ENCODE results near the gene CUEDC2. TPM values are rescaled to one million over a fixed set of nuclear protein-coding genes. Genes with fewer than 3 reads are reported as not detected.
A peak's percentile ranks its signal among the peaks of the same experiment; 100 is the strongest.

Gene CUEDC2
- total RNA-seq, 1 experiment from 2014 or later: 133 TPM

DNA sequence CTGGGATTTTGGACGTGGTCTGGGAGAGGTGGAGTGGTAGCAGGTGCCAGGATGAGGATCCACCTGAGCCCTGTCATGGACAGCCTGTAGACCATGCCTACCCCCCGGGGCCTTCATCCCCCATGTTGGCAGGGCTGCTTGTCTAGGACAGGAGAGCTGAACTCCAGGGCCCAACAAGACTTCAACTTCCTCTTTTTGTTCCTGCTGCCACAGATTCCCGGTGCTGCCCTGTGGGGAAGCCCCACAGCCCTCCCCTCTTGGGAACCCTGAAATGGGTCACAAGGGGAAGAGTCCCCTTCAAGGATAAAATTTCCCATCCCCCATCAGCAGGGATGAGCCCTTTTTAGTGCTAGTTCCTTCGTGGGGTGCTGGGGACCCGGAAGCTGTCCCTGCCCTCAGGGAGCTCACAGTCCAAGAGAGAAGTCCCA lies 1.3 kb upstream of the CUEDC2 start:
- in situ Hi-C loops (cut with HindIII; ENCODE audit: low sequenced_read_pairs): no loop called here
- no peak for DNase-seq (ENCODE audit: low spot score)

DNA sequence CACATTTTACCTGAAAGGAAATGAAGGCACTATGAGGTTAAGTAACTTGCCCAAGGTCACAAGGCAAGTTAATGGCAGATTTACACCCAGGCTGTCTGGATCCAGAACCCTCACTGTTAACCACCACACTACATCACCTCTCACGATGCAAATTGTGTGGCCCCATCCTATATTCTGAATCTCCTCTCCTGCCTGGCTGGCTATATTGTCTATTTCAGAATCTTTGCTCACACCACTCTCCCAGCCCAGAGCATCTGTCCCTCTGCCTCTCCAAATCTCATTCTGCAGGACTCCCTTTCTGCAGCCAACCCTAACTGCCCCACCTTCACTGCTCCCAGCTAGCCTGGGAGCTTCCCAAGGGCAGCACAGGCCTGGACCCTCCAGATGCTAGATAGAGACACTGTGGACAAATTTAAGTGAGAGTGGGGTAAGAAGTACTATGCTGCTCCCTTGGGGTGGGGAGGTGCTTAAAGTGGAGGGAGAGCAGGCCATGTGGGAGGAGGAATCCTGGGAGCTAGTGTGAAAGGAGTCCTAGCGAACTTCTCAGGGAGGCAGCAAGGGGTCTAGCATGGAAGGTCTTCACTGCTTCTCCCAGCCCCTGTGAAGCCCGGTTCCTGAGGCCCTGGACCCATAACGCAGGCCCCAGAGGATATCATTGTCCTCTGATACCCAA lies 786 bp downstream of the CUEDC2 start:
- in situ Hi-C loops (cut with HindIII; ENCODE audit: low sequenced_read_pairs): no loop called here
- no peak for DNase-seq (ENCODE audit: low spot score)

DNA sequence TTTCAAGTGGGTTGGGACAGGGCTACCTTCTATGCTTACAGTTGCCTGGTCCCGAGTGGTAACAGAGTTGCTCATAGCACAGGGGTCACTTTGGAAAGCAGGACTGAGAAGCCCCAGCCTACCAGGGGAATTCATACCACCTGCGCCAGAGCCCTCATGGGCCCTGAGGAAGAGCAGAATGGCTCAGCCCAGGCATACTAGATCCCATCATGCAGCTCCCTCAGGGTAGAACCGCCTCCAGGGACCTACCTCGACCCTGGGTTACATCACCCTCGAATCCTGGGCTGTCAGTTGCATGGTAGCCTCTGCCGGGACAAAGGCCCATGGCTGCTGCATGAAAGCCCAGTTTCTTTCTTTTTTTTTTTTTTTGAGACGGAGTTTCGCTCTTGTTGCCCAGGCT lies 2.9 kb downstream of the CUEDC2 start:
- no peak for DNase-seq (ENCODE audit: low spot score)
- in situ Hi-C loops (cut with HindIII; ENCODE audit: low sequenced_read_pairs): no loop called here

DNA sequence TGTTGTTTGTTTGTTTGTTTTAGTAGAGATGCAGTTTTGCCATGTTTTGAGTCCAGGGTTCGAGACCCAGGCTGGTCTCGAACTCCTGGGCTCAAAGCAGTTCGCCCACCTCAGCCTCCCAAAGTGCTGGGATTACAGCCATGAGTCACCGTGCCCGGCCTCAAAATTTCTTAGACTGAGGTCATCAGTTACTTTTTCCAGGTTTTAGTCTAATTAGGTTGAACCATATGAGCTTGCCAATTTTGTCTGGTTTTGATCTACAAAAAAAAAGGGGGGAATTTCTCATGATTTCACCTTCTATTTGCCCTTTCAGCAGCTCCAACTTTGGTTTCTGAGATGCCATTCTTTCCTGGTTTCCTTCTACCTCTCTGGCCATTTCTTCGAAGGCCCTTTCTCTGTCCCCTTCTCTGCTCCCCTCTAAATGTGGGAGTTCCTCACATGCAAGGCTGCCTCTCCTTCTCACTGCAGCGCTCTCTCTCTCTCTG lies 5.5 kb downstream of the CUEDC2 start:
- in situ Hi-C loops (cut with HindIII; ENCODE audit: low sequenced_read_pairs): no loop called here
- no peak for DNase-seq (ENCODE audit: low spot score)

DNA sequence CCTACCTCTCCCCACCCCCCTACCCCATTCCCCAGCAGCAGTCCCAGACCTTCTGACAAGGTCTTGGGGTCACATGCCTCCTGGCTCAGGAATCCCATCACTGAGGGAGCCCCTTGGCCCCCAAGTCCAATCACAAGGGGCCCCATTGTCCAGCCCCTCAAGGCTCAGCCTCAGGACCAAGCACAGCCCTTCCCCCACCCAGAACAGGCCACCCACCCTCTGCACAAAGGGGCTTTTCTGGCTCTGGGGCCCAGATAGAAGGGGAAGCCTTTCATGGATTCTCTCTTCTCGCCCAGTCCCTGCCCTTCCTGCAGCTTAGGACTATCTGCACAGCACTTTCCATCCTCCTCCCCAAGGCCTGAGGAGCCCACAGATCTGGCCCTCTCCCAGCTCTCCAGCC lies 6.9 kb downstream of the CUEDC2 start:
- in situ Hi-C loops (cut with HindIII; ENCODE audit: low sequenced_read_pairs): no loop called here
- no peak for DNase-seq (ENCODE audit: low spot score)

DNA sequence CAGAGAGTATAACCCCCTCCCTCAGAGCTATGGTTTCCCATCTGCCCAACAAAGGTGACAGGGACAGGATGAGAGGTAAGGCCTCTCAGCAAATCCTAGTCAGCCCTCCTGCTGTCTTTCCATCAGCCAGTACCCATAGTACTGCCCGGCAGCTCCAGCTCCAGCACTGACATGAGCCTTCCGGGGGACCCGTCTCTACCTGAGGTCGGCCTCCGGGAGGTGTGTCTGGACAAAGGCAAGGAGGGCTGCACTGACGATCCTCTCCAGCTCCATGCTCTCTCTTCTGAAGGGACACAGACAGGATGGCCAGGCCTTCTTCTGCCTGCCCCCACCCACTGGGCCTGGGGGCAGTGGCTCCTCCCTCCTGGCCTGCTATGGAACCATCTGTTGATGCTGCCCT lies 7.5 kb downstream of the CUEDC2 start:
- no peak for DNase-seq (ENCODE audit: low spot score)
- in situ Hi-C loops (cut with HindIII; ENCODE audit: low sequenced_read_pairs): no loop called here

DNA sequence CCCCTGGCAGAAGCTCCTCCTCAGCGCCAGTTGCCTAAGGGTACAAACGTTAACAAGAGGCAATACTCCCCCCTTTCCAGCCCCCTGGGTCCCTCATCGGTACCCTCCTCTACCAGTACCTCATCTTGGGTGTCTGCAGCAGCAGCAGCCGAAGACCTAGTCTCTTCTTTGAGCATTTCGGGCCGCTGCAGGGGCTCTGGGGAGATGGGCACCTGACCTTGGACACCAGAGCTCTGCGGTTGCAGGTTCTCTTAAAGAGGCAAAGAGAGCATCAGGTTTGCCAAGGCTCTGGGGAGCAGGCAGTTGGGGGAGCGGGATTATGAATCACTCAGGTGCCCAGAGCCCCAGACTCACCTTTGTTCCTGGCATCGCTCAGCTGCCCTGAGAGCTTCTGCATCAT lies 8.2 kb downstream of the CUEDC2 start:
- in situ Hi-C loops (cut with HindIII; ENCODE audit: low sequenced_read_pairs): no loop called here

DNA sequence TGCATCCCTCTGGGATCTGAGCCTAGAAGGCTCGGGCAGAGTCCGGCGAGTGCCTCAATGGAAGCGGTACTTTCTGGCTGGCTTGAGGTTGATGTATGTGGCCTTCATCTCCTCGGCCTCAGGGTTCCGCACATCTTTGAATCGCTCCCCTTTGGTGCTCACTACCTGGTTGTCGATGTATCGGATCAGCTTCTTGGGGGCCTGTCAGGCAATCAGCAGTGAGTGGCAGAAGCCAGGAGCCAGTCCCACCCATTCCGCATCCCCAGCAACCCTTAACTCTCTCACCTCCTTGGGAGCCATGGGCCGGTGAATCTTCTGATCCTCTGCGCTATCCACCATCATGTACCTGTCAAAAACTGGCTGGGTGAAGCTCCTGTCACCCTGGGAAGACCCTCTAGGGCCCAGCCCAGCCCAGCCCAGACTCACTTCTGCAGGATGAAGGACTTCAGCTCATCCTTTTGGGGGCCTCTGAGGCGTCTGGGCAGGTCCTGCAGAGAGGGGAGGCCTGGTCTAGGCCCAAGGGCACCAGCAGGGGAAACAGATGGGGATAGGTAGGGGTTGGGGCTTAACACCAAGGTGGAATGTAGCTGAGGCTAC lies 8.9 kb downstream of the CUEDC2 start:
- no peak for DNase-seq (ENCODE audit: low spot score)
- in situ Hi-C loops (cut with HindIII; ENCODE audit: low sequenced_read_pairs): no loop called here

More for the DNA sequence above, 8.2 kb downstream of the CUEDC2 start:
- DNase-seq (ENCODE audit: low spot score): no peak

DNA sequence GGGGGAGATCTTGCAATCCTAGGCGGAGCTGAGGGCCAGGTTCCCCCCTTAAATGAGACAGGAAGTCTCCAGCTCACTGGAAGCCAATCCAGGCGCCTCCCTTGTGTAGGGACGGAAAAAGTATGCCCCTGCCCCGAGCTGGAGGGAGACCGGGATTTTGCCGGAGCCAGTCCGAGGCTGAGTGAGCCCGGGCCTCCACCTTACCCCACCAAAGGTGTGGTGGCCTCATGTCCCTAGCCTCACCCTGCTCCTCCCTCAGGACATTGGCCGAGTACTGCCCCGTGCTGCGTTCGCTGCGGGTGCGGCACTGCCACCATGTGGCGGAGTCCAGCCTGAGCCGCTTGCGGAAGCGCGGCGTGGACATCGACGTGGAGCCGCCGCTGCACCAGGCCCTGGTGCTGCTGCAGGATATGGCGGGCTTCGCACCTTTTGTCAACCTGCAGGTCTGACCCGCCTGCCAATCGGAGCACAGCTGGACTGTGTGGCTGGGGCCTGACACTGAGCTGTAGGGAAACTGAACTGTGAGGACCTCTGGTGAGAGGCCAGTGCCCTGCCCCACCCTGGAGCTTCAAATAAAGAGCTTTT lies 9.7 kb downstream of the CUEDC2 start:
- DNase-seq (ENCODE audit: low spot score): peak; percentile 66
- in situ Hi-C loops (cut with HindIII; ENCODE audit: low sequenced_read_pairs): no loop called here

DNA sequence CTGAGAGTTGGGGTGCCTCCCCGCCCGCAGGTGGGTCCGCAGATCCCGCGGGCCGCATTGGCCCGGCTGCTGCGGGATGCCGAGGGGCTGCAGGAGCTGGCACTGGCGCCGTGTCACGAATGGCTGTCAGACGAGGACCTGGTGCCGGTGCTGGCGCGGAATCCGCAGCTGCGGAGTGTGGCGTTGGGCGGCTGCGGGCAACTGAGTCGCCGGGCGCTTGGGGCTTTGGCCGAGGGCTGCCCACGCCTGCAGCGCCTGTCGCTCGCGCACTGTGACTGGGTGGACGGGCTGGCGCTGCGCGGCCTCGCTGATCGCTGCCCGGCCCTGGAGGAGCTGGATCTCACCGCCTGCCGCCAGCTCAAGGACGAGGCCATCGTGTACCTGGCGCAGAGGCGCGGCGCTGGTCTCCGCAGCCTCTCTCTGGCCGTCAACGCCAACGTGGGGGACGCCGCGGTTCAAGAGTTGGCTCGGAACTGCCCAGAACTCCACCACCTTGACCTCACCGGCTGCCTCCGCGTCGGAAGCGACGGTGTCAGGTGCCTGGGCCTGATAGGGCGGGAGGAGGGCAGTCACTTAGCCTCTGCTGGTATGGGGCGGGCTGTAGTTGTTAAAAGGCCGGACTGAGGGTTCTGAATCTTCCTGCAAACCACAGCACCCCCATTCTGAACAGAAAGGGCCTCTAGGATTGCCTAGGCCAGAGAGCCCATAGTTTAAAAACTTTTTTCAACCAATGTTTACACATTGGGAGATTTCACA lies 10.4 kb downstream of the CUEDC2 start:
- DNase-seq (ENCODE audit: low spot score): no peak
- in situ Hi-C loops (cut with HindIII; ENCODE audit: low sequenced_read_pairs): no loop called here

DNA sequence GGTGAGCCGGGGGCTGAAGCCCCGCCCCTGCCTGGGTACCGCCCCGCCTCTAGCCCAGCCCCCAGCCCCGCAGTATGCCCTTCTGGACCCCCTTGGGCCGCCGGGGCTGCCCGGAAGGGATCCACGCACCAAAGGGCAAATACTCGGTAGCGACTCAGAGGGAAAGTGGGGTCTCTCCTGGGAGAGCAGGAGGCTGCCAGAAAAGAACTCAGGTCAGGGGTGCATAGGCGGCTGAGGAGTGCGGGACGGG lies 10.9 kb downstream of the CUEDC2 start:
- DNase-seq (ENCODE audit: low spot score): no peak
- in situ Hi-C loops (cut with HindIII; ENCODE audit: low sequenced_read_pairs): no loop called here

DNA sequence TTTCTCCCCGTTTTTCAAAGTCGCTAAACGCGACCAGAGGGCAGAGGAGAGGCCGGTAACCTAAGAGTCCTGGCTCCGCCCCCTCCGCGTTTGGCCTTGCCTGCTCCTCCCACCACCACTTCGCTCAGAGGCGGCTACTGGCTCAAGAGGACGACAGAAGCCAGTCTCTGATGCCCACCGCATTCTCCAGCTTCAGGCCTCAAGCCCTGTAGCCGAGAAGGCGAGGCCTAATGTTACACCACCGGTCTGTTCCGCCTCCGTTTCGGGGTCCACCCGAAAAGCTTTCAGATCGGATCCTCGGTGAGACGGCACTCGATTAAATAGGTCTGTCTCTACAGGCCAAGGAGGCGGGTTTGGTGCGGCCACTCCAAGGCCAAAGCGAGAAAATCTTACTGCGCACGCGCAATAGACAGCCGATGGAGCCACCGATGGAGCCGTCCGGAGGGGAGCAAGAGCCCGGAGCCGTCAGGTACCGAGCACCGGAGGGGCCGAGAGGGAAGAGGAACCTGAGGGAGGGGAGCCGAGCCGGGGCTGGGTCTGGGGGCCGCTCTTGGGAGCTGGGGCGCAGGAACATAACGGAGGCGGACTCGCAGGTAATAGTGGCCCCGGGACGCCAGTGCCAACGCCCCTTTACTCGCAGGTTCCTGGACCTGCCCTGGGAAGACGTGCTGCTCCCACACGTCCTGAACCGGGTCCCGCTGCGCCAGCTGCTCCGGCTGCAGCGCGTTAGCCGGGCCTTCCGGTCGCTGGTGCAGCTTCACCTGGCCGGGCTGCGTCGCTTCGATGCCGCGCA lies 11.5 kb downstream of the CUEDC2 start, which contains the start of gene FBXL15:
Gene FBXL15, plus strand, starts transcription at position 123 of the 793 bp plus-strand sequence. Its CDS starts 294 bp downstream, at position 417.
- DNase-seq (ENCODE audit: low spot score): peak; percentile 96
- in situ Hi-C loops (cut with HindIII; ENCODE audit: low sequenced_read_pairs): no loop called here

DNA sequence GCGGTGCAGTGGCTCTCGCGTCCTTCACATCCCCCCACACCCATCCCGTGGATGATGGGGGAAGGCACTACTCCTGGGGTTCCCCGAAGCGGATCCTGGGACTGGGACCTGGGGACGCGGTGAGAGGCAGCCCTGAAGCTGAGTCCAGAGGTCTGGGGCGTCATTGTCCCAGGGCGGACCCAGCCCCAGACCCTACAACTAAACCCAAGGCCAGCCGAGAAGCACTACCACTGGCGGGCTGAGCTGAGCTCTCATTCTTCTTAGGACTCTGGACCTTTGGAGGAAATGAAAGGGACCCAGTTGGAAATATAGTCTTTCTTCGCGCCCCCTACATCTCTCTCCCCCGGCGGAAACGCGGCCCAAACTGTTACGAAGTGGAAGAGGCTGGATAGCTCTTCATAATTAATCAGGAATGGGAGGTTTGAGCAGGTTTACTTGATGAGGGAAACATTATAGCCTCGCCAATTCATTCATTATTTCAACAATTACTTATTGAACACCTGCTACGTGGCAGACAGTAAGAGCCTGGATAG lies 12.1 kb downstream of the CUEDC2 start:
- in situ Hi-C loops (cut with HindIII; ENCODE audit: low sequenced_read_pairs): no loop called here
- no peak for DNase-seq (ENCODE audit: low spot score)

DNA sequence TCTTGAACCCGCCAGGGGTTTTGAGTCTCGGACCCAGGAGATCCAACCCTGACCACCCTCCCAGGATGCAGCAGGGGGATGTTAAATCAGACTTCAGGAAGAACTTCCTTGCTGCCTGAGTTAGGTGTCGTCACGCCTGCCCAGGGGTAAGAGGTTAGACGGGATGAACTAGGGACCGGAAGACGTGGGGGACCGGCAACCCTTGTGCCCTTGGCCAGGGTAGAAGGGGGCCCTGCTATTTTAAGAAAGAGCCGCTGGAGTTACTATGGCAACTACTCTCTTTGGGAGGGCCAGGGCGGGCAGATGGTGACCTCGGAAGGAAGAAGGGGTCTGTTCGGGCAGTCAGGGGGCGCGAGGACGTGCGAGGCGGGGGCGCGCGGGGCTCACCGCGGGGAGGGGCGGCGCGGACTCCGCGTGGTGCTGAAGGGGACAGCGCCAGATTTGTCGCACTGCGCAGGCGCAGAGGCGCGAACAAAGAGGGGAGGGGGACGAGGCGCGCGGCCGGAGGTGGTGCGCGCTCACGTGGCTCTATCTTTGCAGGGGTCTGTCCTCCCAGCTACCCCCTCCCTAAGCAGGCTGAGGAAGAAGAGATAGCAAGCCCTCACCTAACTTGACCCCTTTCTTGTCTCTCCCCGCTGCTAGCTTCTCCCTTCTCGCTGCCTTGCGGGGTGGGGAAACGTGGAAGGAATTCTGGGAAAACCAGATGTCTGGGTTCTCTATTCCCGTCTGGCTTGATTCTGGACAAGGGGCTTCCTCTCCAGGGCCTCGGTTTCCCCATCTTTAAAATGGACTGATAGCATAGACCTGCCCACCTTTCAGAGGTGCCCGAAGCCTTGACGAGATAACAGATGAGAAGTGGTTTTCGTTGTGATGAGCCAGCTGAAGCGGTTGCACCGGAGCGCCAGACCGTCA lies 12.8 kb downstream of the CUEDC2 start:
- in situ Hi-C loops (cut with HindIII; ENCODE audit: low sequenced_read_pairs): no loop called here

DNA sequence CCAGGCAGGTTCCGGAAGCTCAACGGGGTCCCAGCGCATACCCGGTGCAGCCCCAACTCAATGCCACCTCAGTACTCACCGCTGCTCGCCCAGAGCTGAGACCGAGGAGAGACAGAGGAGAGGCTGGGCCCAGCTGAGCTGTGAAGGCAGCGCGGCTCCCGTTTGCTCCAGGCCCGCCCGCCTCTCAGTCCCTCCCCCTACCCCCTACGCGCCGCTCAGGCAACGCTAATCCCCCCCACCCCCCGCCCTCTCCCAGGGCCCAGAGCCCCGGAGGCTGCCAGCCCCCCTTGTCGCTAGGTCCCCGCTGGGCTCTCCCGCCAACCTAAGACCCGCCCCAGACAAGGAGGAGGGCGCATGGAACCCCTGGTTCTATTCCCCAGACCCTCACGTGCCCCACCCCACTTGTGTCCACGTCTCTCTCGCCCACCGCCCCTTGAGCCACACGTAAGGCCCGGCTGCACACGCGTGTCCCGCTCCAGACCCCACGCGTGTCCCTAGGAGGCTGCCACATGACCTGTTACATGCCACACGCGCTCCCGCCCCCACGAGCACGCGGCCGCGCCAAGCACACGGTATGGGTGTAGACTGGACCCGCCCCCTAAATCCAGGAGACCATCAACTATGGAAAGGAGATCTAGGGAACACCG lies 13.6 kb downstream of the CUEDC2 start, which contains the start of gene PSD:
Gene PSD, minus strand, starts transcription at position 164 of the 647 bp plus-strand sequence. CDS start 1,747 bp downstream, outside the sequence.
- DNase-seq (ENCODE audit: low spot score): peak; percentile 63
- in situ Hi-C loops (cut with HindIII; ENCODE audit: low sequenced_read_pairs): no loop called here

More for the DNA sequence above, 12.8 kb downstream of the CUEDC2 start:
- peak; percentile 79 for DNase-seq (ENCODE audit: low spot score)

DNA sequence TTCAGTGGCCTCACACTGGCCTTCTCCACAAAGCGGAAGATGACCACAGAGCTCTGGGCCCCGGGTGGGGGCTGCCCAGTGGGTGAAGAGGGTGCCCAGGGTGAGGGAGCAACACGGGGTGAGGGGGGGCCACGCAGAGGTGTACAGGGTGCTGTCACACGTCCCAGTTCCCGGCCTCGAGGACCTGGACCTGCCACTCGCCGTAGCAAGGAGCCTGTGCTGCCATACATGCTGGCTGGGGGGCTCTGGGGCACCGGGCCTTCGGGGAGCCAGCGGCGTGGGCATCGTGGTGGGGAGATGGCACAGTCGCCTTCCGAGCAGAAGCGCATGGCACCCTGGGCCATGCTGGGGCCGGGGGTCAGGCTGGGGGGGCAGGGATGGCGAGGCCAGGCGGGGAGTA lies 15.7 kb downstream of the CUEDC2 start:
- no peak for DNase-seq (ENCODE audit: low spot score)
- in situ Hi-C loops (cut with HindIII; ENCODE audit: low sequenced_read_pairs): no loop called here

DNA sequence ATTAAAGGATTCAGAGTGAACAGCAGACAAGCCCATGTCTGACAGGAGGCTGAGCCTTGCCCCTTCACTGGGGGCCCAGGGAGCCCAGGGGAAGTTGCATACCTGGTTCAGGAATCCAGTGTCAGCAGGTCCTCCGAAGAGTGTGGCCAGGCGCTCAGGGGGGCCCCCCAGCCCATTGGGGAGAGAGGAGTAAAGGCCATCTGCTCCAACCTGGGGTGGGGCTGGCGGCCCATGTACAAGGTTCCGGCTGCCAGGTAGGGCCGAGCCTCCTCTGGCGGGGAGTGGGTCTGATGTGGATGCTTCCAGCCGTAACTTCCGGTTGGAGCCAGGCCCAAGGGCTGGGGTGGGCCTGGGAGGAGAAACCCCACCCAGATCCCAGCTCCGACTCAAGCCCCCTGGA lies 16.1 kb downstream of the CUEDC2 start:
- no peak for DNase-seq (ENCODE audit: low spot score)
- in situ Hi-C loops (cut with HindIII; ENCODE audit: low sequenced_read_pairs): no loop called here

DNA sequence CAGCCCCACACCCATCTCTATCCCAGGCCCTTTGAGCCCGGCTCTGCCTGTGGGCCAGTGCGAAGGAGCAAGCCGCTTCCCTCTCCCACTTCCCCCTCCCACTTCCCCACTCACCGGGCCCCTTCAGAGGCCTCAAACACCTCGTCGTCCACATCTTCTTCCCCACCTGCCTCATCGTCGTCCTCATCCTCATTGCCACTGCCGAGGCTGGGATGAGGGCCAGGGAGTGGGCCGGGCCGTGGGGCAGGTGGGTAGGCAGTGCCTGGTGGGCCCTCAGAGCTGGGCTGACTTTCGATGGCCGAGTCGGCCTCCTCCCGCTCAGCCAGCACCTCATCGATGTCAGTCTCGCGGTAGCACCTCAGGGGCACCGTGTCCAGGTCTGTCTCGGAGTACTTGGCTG lies 17.6 kb downstream of the CUEDC2 start:
- no peak for DNase-seq (ENCODE audit: low spot score)
- in situ Hi-C loops (cut with HindIII; ENCODE audit: low sequenced_read_pairs): no loop called here

Data from G401 (cell line).